ENCODE measurements around the gene IQUB.

DNA sequence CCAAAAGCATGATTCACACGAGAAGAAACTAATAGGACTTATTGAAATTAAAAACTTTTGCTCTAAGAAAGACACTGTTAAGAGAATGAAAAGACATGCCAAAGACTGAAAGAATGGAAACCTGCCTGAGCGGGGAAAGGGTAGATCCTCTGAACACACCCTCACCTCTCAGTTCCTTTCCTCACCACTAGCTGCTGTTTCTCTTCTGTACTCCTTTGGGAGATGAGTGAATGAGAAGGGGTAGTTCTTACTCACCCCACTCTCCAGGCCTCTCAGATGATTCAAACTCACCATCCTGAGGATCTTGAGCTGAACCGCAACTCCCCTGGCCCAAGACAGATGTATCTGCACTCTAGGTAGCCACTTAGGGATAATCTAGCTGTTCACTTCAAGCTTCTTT lies 41.9 kb downstream of the IQUB start:
- TF ChIP-seq CTCF (IDR thresholded peaks at IDR 0.05; ENCODE audit: insufficient read depth, low read length, poor library complexity, severe bottlenecking) (no peak), EZH2phosphoT487 (conservative IDR thresholded peaks at IDR 0.05; ENCODE audit: low read length) (no peak)

Data from SU-DHL-6 (cell line).